Fibroblast of skin of scalp (primary cell): ENCODE measurements around the gene PPL.
A peak's percentile ranks its signal among the peaks of the same experiment; 100 is the strongest.

Experiments
- DNase-seq: peaks from one replicate; pipeline ENCODE4 v3.0.0-alpha.2; 2013

PPL gene

DNA sequence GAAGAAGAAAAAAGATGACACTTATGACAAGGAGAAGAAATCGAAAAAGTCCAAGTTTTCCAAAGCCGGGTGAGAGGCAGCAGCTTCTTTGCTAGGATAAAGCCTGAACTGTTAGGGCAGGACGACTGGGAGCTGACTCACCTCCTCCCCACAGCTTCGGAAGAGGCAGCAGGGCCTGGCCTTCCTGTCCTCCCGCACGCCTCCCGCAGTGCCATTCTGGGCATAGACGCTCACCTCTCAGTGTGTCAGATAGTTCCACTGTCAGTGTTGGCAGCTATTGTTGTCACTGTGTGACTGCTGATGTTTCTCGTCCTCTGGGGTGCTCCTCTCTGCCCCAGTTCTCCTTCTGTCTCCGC lies 77.1 kb downstream of the PPL start:
- no peak for DNase-seq

DNA sequence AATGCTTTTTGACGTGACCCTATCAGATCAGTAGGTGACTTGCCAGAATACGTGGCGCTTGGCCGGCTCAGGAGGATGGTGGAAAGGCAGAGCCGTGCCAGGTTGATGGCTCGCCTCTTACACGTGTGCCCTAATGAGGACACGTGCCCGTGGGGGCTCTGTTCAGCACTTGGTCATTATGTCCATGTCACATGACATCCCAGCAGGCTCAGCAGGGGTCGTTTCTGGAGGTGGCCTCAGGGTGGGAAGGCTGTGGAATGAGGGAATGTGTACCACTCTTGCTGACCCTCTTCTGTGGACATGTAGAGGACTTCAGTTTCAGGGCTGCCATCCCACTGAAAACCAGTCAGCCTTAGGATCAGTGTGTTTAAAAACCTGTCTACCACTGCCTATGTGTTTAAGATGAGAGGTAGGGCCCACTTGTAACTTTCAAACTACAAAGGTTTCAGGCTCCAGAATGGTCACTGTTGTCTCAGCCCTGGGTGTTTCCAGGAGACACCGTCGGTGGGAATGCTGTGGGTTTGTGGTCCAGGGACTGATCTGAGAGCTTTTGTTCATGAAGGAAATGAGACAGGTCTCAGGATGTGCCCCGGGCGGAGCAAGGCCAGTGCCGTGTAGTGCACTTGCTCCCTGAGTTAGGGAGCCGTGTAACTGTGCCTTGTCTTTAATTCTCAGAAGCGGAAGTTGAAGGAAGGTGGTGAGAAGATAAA lies 77.6 kb downstream of the PPL start:
- DNase-seq, result no peak

DNA sequence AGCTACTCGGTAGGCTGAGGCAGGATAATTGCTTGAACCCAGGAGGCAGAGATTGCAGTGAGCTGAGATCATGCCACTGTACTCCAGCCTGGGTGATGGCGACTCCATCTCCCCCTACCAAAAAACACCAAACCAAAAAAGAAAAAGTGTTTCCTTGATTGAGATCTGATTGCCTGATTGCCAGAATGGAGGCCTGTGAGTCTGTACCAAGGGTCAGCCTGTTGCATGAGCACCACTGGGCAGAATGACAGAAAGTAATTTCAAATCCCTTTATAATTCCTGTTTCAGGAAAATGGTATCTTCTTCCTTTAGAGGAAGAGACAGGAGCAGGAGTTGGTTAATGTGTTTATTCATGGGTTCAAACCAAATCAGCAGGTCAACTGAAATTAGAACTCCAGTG lies 81.1 kb downstream of the PPL start:
- no peak for DNase-seq

DNA sequence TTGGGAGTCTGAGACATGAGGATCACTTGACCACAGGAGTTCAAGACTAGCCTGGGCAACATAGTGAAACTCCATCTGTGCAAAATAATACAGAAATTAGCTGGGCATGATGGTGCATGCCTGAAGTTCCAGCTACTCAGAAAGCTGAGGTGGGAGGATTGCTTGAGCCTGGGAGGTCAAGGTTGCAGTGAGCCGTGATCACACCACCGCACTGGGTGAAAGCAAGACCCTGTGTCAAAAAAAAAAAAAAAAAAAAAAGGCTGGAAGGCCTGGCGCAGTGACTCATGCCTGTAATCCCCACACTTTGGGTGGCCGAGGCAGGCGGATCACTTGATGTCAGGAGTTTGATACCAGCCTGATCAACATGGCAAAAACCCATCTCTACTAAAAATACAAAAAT lies 81.6 kb downstream of the PPL start:
- no peak for DNase-seq

DNA sequence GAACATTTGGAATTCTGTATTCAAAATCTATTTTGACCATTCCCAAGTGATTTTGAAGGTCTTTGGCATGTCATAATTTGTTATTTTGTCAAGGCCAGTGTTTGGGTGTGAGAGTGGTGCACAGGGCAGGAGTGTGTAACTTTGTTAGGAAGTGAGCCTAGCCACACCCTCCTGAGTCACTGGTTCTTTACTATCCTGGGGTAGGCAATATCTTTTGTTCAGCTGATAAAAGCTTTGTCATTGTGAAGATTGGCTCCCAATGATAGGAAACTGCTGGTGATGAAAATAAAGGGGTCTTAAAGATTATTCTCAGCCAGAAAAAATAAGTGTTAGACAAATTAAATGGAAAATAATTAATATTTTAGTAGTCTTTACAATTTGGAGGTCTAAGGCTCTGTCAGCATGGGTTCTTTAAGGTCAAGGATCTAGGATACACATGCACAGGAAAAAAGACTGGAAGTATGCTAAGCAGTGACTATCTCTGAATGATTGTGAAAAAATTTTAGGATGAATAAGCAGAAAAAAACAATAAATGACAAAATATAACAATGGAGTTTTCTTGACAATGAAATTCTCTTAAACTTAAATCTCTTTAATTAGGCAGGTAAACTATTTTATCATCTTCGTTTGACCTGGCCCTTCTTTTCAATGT lies 84.6 kb downstream of the PPL start:
- peak; percentile 17 for DNase-seq

DNA sequence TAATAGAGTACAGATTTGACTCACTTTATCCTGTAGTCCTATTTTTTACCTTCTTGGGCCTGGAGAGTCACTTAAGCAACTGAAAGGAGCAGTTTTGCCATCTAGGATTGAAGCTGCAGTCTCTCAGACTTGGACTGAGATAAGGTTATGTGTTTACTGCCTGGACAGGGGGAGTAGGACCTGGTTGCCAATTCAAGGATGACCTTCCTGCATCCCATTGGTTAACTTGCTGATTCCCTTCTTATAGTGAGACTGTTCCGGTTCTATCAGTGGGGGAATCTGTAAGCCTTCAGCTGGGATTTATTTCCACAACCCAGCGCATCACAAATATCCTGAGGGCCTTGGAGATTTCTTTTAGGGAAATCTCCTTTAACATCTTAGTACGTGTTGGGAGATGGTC lies 86.7 kb downstream of the PPL start:
- DNase-seq, result no peak

DNA sequence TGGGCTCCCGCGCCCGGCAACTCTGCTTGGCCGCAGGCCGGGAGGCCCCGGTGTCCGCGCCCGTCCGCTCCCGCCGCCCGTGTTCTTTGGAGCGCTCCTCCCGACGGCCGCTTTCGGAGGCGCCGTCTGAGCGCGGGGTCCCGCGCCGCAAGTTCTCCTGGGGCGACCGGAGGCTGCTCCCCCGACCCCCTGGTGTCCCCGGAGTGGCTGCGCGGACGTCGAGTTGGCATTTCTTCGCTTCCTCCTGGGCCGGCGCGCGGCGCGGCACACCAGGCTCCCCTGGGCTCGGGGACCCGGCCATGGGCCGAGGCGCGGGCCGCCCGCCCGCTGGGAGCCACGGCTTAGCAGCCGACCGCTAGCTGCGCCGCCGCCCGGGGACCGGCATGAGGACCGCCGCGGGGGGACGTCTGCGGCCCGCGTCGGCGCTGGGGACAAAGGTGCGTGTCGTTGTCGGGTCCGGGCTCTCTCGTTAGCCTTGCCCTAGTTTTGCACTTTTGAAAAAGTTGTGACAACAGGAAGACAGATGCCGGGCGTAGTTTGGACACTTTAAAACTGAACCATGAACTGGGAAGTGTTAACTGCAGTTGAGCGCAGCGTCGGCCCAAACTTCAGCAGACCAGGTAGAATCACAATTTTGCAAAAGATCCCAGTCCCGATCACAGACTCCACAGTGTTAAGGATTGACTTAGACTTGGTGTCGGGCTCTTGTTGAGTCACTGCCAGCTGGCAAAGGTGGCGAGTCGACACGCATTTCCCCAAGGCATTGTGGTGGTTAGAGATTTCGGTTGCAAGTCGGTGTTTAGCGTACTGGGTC lies 89.0 kb downstream of the PPL start:
- peak; percentile 58 for DNase-seq

DNA sequence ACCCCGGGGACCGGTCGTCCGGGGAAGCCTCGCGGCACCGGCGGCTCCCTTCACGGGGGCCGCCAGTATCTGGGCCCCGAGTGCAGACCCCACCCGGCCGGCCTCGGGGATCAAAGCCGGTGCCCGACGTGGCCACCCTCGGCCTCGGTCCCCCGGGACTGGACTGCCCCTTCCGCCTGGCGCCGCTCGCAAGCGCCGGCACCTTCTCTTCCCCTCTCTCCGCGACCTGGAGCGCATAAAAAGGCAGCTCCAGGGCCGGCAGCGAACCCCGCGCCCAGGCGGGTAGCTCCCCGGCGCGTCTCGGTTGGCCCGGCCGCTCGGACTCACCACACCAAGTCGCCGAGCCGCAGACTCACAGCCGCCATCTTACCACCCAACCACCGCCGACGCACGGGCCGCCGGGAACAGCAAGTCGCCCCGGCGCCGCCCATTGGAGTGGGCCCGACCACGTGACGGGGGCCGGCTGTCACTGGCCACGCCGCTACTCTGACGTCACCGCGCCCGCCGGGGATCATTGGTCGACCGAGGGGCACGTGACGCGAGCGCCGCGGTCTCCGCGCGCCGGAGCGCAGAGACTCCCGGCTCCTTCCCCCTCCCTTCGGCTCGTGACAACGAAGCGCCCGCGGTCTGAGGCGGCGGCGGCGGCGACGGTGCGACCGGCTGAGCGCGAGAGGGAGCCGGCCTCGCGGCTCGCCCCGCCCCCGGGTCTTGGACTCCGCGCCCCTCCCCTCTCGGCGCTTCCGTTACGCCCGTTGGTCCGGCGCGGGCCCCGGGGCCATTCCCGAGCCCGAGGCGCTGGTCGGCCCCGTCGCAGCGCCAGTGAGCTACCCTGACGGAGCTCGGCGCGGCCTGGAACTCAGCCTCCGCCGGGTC lies 89.8 kb downstream of the PPL start, which contains the start of the genes GLYR1 and UBN1:
GLYR1 (minus strand) TSS at position 388 of the 873 bp plus-strand sequence; CDS start at position 365, 23 bp downstream.
UBN1 (plus strand) TSS at position 581 of the 873 bp plus-strand sequence. CDS start 5,437 bp downstream, outside the sequence.
- peak; percentile 97 for DNase-seq

DNA sequence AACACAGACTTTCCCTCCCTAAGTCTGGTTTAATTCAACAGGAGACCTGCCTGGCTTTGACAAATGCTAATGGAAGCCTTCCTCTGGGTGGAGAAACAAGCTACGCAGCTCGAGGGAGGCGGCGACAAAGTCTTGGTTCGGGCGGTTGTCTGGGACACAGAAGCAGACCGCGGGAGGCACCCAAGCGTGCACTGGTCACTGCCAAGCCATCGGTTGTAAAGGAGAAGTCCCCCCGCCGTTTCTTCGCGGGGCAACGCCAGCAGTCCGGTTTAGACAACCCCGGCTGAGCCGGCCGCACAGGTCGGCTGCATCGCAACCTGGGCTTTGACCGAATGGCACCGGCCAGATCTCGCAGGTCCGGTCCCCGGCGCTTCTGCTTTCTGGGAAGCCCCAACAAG lies 90.4 kb downstream of the PPL start:
- DNase-seq, result peak; percentile 48

DNA sequence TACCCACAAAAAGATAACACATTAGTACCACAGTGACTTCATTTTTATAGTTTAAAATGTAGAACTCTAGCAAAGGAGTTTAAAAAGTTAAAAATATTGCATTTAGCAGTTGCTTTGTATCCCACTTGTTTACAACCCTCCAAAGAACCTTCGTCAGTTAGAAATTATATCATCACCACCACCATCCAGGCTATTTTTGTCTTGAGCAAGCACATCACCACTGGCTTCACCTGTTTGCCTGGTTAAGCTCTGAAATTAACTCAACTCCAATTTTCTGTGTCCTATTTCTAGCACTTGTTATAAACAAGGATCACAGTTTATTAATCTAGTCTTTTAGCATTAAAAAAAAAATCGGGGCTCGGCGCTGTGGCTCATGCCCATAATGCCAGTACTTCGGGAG lies 96.0 kb downstream of the PPL start:
- DNase-seq, result no peak

DNA sequence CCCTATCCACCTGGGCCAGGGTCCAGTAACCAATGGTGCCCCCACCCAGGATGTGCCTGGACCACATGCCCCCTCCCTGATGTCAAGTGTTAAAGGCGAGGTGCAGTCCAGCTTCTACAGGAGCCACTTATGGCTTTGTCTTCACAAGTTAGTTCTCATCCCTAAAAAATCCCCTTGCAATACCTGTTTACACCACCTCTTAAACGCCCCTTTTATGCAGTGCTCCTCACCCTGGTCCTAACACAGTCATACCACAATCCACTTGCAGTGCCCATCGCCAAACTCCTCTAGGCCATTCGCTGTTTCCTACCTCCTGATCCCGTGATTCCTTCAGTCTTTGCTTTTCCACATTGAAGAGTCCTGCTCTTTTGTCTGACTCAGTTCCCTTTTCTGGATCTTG lies 97.0 kb downstream of the PPL start:
- no peak for DNase-seq

DNA sequence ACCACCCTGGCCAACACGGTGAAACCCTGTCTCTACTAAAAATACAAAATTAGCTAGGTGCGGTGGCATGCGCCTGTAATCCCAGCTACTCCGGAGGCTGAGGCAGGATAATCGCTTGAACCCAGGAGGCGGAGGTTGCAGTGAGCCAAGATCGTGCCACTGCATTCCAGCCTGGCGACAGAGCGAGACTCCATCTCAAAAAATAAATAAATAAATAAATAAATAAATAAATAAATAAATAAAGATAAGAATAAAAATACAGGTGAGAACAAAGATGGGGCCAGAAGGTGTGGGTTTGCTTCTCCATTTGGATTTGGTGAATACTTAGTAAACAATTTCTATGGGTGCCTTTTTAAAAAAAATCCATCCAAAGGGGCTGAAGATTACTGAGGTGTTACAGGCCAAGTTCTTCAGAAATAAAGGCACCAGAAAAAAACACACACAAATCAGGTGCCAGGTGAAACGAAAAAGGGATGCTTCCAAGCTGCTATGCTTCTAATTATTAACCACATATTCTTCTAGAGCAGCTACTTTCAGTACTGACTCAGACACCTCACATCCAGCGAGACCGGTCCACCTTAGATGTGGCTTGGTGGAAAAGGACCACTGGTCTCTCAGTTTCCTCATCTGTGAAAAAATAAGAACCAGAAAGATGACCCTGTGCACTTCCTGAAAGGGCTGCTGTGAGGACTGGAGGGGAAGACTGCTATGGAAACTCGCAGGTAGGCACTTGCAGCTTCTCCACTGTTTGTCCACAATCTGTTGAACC lies 99.0 kb downstream of the PPL start:
- DNase-seq, result no peak

DNA sequence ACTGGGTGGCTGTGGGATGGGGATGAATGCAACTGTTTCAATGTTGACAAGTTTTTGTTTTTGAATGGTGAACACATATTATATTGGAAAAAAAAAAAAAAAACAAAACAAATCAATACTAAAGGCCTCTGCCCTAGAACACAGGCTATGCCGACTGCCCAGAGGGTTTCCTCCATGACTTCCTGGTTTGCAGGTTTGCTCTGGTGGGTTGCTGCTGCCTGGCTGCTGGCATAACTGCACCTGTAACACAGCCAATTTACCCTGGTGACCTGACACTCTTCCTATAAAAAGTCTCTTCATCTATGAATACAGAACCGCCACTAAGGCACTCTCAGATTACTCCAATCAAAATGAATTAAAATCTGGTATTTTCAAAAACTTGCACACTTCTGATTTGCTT lies 100.2 kb downstream of the PPL start:
- DNase-seq, result no peak

DNA sequence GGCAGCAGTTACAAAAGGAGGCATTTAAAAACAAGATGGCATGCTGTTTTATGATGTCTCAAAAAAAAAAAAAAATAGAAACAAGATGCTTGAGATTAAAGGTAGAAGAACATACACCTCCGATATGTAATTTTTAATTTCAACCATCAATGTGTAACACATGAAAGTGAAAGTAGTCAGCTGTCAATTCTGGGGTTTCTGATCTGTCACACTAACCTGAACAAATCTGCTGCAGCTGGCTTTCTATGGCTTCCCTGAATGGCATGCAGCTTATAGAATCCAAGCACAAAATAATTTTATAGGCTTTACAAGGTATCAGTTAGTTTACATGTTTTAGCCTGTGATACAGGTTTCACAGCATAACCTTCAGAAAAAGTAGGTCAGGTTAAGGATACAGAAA lies 103.4 kb downstream of the PPL start:
- no peak for DNase-seq

DNA sequence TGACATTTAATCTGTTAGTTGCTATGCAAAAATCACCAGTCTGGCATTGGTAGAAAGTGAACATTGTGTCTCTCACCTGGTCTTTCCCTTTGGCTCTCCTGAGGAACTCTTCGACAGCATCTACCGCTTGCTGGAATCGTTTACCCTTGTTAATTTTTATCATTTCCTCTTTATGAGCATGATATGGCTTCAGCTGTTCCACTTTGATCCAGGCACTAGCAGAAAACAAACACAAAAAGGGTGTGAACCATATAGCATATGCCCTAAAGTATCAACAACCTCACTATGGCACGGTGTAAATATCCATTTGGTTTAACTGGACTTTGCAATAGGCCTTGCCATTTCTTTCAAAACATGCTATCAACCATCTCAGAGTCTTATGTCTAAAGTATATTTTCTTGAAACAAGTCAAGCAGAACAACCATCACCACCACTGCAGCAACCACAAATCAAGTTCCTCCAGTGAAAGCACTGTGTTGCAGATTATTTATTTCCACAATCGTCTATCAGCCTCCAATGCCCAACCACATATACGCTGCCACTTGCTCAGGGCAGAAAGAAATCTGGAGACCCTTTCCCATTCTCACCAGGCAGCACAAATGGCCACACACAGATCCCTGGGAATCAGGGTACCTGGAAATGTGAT lies 104.1 kb downstream of the PPL start:
- DNase-seq, result no peak
